GM21528 (cell line): ENCODE results near the gene DDO.
"Not testable (repeated sequence)": the region's sequence is repeated elsewhere in the genome, so short reads cannot be mapped to it uniquely, and the experiment has no call there.

ENCODE experiments used
- ATAC-seq: cut with Tn5 transposase; IDR thresholded peaks from one replicate; pipeline ENCODE4 v1.9.1; 2021; ENCODE audit warnings: mild to moderate bottlenecking, moderate library complexity; ENCODE audit not compliant: unreplicated experiment, low FRiP score

Gene DDO, protein sequence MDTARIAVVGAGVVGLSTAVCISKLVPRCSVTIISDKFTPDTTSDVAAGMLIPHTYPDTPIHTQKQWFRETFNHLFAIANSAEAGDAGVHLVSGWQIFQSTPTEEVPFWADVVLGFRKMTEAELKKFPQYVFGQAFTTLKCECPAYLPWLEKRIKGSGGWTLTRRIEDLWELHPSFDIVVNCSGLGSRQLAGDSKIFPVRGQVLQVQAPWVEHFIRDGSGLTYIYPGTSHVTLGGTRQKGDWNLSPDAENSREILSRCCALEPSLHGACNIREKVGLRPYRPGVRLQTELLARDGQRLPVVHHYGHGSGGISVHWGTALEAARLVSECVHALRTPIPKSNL

DNA sequence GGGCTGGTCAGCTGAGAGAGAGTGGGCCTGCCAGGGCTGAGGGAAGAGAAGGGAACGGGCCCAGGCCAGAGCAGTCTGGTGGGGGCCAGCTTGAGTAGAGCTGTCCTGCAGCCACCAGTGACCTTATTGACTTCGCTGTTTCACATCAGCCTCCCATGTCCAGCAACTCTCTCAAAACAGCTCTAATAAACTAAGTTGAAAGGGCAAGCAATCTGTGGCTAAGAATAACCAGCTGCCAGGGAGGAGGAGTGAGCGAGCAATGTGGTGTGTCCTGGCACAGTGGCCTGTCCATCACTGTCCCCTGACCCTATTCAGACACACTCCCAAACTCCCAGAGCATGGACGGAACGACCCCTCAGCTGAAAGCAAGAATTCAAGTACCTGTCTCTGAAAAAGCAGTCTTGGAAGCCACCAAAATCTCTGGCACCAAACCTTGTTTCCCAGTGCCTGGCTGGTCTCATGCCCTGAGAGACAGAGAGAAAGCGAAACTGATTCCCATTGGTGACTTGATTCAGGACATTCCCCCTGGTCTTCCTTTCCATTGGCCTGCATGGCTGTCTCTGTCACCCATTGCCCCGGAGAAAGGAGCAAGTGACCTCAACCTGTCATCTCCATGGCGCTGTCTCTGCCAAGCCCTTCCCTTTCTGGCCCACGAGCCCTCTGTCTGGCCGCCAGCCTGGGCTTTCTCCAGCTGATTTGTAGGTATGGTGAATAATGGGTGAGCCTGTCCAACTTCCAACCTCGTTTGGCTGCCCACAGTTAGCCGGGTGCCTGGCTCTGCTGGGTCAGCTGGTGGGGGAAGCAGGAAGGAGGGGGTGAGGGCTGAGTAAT is at the start of gene DDO:
Gene DDO, minus strand, starts transcription at position 490 of the 831 bp plus-strand sequence. CDS start 2,113 bp downstream, outside the sequence.
- ATAC-seq, result no peak

GRCh38 chr6:110462884-110463481 is 47.6 kb upstream of the DDO start:
- no peak for ATAC-seq

DNA sequence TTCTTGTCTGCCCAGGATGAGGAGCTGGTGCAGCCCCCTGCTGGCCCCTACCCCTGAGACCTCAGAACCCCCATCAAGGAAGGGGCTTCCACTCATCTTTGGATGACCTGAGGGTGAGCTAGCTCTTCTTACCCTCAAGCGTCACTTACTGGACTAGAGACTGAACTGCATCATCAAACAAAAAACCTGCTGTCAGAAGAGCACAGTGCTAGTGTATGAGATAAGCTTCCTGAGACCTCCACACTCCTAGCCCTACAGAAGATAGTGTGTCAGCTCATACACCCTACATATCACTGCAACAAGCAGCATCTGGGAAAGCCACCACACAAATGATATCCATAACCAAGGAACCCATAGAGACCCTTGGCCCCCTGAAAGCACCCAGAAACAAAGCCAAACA is 46.0 kb upstream of the DDO start:
- no peak for ATAC-seq

- ATAC-seq, result no peak
These were observed 43.8 kb upstream of the DDO start for GRCh38 chr6:110459137-110459536.

- no peak for ATAC-seq
These were observed 43.1 kb upstream of the DDO start for GRCh38 chr6:110458476-110458875.

- ATAC-seq, result not testable (repeated sequence)
These were observed 42.3 kb upstream of the DDO start for GRCh38 chr6:110457567-110458175.

GRCh38 chr6:110456694-110457093 is 41.3 kb upstream of the DDO start:
- no peak for ATAC-seq

DNA sequence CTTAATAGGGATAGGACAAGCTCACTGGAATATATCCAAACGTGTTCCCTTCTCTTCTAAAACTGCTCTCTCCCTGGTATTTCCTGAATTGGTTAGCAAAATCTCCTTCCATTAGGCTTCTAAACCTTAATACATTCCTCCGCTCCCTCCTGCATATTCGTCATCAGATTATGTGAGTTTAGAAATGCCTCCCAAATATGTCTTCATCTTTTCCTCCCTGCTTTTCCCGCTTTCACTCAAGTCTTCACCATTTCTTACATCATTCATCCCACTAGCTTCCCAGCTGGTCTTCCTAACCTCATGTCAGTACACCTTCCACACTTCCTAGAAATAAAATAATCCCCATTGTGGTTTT is 34.1 kb upstream of the DDO start:
- no peak for ATAC-seq

DNA sequence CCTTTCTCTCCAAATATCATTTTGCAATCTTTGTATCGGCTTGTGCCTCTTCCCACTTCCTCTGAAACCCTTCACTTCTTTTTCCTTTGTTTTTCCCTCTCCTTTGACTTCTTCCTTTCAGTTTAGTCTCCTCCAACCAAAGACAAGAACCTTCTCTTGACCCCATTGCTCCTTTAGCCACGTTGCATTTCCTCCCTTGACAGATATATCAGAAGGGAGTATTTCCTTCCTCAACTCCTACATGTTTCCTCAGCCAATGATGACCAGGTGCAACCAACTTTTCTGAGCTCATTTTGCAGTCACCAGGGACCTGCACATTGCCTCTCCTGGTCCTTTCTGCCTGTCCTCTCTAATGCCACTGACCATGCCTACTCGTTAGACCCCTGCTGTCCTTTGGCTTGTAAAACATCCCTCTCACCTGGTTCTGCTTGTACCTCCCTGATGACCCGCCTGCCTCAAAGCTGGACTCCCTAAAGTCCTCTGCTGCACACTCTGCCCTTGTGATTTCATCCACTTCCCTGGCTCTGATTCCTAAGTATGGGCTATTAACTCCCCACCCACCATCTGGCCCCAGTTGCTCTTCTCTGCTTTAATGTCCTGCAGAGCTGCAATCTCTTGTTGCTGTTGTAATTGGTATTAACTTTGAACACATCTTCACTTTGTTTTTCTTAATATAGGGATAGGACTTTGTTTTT is 33.6 kb upstream of the DDO start:
- ATAC-seq, result no peak

- no peak for ATAC-seq
These were observed 32.4 kb upstream of the DDO start for GRCh38 chr6:110447761-110448160.

DNA sequence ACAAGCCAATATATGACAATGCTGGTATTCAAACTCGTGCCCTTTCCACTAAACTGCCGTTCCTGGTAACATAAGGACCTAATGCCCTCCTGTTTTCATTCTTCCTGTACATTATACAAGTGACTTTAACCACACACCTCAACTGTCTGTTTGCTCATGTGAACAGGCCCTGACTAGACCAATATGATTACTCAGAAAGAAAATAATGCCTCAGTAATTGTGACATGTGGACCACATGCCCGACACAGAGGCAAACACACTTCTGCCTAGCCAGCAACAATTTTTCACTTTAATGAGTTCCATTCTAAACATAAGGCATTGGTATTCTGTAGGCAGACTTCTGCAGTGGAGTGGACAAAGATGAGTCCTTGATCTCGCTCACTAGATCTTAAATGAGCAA is 31.0 kb upstream of the DDO start:
- ATAC-seq, result no peak

- ATAC-seq, result no peak
These were observed 24.7 kb upstream of the DDO start for GRCh38 chr6:110440026-110440425.

DNA sequence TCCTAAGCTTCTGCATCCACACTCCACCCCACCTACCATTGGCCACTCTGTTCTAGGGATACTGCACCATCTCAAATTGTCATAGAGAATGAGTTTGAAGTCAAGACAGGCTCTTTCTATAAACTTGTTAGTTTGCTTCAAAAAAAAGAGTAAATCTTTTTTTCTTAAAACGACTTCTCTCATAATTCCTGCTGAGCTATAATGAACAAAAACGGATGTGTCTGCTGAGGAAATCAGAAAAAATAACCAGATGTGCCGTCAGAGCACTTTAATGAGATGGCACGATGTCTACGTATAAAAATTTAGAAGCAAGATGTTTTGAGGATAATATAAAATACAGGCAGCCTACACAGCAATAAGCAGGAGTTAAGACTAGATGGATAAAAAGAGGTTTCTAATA is 24.0 kb upstream of the DDO start:
- ATAC-seq, result no peak

DNA sequence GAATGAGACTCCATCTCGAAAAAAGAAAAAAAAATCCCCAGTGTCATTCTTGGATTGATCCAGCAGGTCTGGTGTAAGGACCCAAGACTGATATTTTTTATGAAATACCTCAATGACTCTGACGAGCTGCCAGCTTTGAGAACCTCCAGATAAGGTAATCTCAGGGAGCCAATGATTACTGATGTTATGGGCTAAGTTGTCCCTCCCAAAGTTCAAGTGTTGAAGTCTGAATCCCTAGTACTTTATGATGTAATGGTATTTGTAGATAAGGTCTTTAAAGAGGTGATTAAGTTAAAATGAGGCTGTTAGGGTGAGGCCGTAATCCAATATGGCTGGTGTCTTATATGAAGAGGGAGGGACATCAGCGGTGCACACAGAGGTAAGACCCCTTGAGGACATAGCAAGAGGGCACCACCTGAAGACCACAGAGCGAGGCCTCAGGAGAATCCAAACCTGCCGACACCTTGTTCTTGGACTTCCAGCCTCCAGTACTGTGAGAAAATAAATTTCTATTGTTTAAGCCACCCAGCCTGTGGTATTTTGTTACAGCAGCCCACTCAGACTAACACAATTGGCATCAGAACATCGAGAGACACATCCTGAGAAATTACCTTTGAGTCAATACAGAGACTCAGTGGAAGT is 19.7 kb upstream of the DDO start:
- ATAC-seq, result no peak

- ATAC-seq, result no peak
These were observed 17.0 kb upstream of the DDO start for GRCh38 chr6:110432285-110432900.

- no peak for ATAC-seq
These were observed 15.4 kb upstream of the DDO start for GRCh38 chr6:110430741-110431140.

DNA sequence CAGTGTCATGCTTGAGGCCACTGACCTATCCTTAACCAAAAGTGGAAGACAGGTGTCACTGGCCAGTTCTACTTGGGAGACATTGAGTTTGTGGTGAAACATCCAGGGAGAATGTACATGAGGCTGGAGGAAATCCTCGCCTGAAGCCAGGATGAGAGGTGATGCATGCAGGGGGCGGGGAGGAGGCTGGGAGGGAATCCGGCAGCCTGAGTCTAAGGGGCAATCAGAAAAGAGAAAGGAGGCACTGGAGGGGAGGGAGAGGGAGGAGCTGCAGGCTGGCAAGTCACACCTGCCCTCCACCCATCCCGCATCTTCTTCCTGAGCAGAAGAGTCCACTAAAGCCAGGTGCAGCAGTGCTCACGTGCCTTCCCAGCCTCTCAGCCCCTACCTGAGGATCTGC is 14.9 kb upstream of the DDO start:
- no peak for ATAC-seq

- no peak for ATAC-seq
These were observed 12.8 kb upstream of the DDO start for GRCh38 chr6:110428153-110428552.

DNA sequence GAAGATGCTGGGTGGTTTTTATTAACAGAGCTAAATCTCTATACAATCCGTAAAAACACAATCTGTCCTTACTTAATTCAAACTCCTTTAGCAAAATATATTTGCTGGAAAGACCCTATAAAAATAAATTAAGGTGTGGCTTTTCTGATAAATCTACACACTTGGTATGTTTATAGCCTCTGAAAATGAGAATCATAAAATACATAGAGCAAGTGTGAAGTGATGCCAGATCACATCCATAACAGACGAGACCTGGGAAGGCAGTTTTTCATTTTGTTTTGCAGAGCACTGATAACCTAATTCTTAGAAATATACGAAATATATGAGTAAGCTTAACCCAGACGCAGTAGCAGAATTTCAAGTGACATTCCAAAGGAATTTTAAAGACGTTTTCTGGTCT is 10.4 kb upstream of the DDO start:
- no peak for ATAC-seq

DNA sequence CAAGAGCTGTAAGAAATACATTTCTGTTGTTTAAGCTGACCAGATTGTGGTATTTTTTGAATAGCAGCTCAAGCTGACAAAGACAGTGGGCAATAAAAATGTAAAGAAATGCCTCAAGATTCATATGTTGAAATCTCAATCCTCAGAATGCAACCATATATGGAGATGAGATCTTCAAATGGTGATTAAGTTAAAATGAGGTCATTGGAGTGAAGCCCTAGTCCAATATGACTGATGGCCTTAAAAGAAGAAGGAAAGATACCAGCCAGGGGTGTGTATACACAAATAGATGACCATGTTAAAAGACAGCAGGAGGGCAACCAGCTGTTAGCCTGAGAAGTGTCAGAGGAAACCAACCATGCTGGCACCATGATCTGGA is 7.1 kb upstream of the DDO start:
- ATAC-seq, result no peak
